Measurements from ENCODE around the gene SINHCAF.

DNA sequence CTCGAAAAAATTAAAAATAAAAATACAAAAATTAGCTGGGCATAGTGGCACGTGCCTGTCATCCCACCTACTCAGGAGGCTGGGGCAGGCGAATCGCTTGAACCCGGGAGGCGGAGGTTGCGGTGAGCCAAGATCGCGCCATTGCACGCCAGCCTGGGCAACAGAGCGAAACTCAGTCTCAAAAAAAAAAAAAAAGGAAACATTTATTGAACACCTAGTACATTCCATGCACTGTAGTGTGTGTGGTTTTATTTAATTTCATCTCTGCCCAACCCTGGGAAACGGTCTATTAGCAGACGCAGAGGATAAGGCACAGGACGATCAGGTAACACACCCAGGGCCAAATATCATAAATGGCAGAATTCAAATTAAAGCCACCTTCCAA, 35.8 kb upstream of the SINHCAF start:
- TF ChIP-seq POLR2AphosphoS5 (IDR thresholded peaks at IDR 0.05), result no peak
- TF ChIP-seq, protein P1, sequence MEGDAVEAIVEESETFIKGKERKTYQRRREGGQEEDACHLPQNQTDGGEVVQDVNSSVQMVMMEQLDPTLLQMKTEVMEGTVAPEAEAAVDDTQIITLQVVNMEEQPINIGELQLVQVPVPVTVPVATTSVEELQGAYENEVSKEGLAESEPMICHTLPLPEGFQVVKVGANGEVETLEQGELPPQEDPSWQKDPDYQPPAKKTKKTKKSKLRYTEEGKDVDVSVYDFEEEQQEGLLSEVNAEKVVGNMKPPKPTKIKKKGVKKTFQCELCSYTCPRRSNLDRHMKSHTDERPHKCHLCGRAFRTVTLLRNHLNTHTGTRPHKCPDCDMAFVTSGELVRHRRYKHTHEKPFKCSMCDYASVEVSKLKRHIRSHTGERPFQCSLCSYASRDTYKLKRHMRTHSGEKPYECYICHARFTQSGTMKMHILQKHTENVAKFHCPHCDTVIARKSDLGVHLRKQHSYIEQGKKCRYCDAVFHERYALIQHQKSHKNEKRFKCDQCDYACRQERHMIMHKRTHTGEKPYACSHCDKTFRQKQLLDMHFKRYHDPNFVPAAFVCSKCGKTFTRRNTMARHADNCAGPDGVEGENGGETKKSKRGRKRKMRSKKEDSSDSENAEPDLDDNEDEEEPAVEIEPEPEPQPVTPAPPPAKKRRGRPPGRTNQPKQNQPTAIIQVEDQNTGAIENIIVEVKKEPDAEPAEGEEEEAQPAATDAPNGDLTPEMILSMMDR (IDR thresholded peaks at IDR 0.05; ENCODE audit: poor library complexity, severe bottlenecking), result no peak
- no peak for TF ChIP-seq RAD21 (conservative IDR thresholded peaks at IDR 0.05)
- TF ChIP-seq EZH2 (IDR thresholded peaks at IDR 0.05; ENCODE audit: borderline replicate concordance, insufficient read depth, low read length, poor library complexity, severe bottlenecking), result no peak
- TF ChIP-seq, protein P2, sequence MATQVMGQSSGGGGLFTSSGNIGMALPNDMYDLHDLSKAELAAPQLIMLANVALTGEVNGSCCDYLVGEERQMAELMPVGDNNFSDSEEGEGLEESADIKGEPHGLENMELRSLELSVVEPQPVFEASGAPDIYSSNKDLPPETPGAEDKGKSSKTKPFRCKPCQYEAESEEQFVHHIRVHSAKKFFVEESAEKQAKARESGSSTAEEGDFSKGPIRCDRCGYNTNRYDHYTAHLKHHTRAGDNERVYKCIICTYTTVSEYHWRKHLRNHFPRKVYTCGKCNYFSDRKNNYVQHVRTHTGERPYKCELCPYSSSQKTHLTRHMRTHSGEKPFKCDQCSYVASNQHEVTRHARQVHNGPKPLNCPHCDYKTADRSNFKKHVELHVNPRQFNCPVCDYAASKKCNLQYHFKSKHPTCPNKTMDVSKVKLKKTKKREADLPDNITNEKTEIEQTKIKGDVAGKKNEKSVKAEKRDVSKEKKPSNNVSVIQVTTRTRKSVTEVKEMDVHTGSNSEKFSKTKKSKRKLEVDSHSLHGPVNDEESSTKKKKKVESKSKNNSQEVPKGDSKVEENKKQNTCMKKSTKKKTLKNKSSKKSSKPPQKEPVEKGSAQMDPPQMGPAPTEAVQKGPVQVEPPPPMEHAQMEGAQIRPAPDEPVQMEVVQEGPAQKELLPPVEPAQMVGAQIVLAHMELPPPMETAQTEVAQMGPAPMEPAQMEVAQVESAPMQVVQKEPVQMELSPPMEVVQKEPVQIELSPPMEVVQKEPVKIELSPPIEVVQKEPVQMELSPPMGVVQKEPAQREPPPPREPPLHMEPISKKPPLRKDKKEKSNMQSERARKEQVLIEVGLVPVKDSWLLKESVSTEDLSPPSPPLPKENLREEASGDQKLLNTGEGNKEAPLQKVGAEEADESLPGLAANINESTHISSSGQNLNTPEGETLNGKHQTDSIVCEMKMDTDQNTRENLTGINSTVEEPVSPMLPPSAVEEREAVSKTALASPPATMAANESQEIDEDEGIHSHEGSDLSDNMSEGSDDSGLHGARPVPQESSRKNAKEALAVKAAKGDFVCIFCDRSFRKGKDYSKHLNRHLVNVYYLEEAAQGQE (IDR thresholded peaks at IDR 0.05; ENCODE audit: borderline replicate concordance), result no peak
- TF ChIP-seq EP300 (conservative IDR thresholded peaks at IDR 0.05; ENCODE audit: poor library complexity, severe bottlenecking), result no peak
- no peak for TF ChIP-seq TAF1 (IDR thresholded peaks at IDR 0.05; ENCODE audit: low read depth)
- TF ChIP-seq SMC3 (conservative IDR thresholded peaks at IDR 0.05; ENCODE audit: poor library complexity), result no peak
- TF ChIP-seq MXI1 (conservative IDR thresholded peaks at IDR 0.05; ENCODE audit: poor library complexity, severe bottlenecking), result no peak

All from neural cell (in vitro differentiated cells).